8988T (cell line): Measurements from ENCODE around the gene EXTL2.
"Not testable (repeated sequence)": the region's sequence is repeated elsewhere in the genome, so short reads cannot be mapped to it uniquely, and the experiment has no call there.

Source experiments
- DNase-seq: peaks from one replicate; pipeline ENCODE4 v3.0.0; 2011

EXTL2 gene

GRCh38 chr1:100896481-100896982, 1.9 kb upstream of the EXTL2 start:
- no peak for DNase-seq

- peak; percentile 46 for DNase-seq
Observed at GRCh38 chr1:100895540-100896480, 1.2 kb upstream of the EXTL2 start, which contains the start of gene SLC30A7. Gene SLC30A7, plus strand, starts transcription at chr1:100896090. Its CDS starts 173 bp downstream, at chr1:100896263.

GRCh38 chr1:100893718-100894117, 924 bp downstream of the EXTL2 start:
- no peak for DNase-seq

GRCh38 chr1:100892554-100892953, 2.1 kb downstream of the EXTL2 start:
- no peak for DNase-seq

GRCh38 chr1:100891380-100891779, 3.3 kb downstream of the EXTL2 start:
- DNase-seq = no peak

- not testable (repeated sequence) for DNase-seq
Observed at GRCh38 chr1:100889869-100890482, 4.7 kb downstream of the EXTL2 start.

- not testable (repeated sequence) for DNase-seq
Observed at GRCh38 chr1:100889007-100889406, 5.6 kb downstream of the EXTL2 start.

GRCh38 chr1:100883963-100884362, 10.7 kb downstream of the EXTL2 start:
- no peak for DNase-seq

- DNase-seq = no peak
Observed at GRCh38 chr1:100882698-100883097, 11.9 kb downstream of the EXTL2 start.

GRCh38 chr1:100881687-100882086, 13.0 kb downstream of the EXTL2 start:
- no peak for DNase-seq

GRCh38 chr1:100879422-100879821, 15.2 kb downstream of the EXTL2 start:
- no peak for DNase-seq

GRCh38 chr1:100876291-100876690, 18.4 kb downstream of the EXTL2 start:
- no peak for DNase-seq

- DNase-seq = no peak
Observed at GRCh38 chr1:100875228-100875627, 19.4 kb downstream of the EXTL2 start.

- no peak for DNase-seq
Observed at GRCh38 chr1:100874433-100874832, 20.2 kb downstream of the EXTL2 start.

- no peak for DNase-seq
Observed at GRCh38 chr1:100869996-100870395, 24.6 kb downstream of the EXTL2 start.

- DNase-seq = no peak
Observed at GRCh38 chr1:100868364-100868995, 26.2 kb downstream of the EXTL2 start.

GRCh38 chr1:100866901-100867206, 27.8 kb downstream of the EXTL2 start:
- no peak for DNase-seq

- no peak for DNase-seq
Observed at GRCh38 chr1:100866041-100866900, 28.4 kb downstream of the EXTL2 start.

- no peak for DNase-seq
Observed at GRCh38 chr1:100862591-100862990, 32.1 kb downstream of the EXTL2 start.

GRCh38 chr1:100861379-100861778, 33.3 kb downstream of the EXTL2 start:
- DNase-seq = no peak

GRCh38 chr1:100860397-100860991, 34.1 kb downstream of the EXTL2 start:
- DNase-seq = no peak

GRCh38 chr1:100855116-100855515, 39.5 kb downstream of the EXTL2 start:
- DNase-seq = not testable (repeated sequence)
